Measurements from ENCODE around the gene ARID1B. TPM values are rescaled to one million over a fixed set of nuclear protein-coding genes. Genes with fewer than 3 reads are reported as not detected.

ARID1B gene
- 57.8 to 80.3 TPM (median 59.3 TPM) in 3 replicates for total RNA-seq
- long read RNA-seq, full-length matches to known transcripts: 13 of 32 reads
- long read RNA-seq, partial matches to known transcripts: 12 of 32 reads
- long read RNA-seq, other reads (novel, unspliced or antisense): 7 of 32 reads

GRCh38 chr6:156776840-156777576 lies at the start of gene ARID1B:
Gene ARID1B (plus strand): TSS chr6:156777378. CDS start chr6:156777681, 303 bp downstream.
- DNase-seq (ENCODE audit: low spot score): no peak
- no peaks in the 10 kb centered on the region for H3K27me3 Mint-ChIP-seq (ENCODE audit: low read depth)
- peaks cover 51% of the 10 kb centered on the region for H3K4me1 Mint-ChIP-seq (ENCODE audit: low read depth)
- H3K4me3 Mint-ChIP-seq (ENCODE audit: unreplicated experiment): peak within 1 kb of the TSS; percentile 84
- no peak for TF ChIP-seq CTCF (IDR thresholded peaks at IDR 0.05)
- H3K36me3 Mint-ChIP-seq (ENCODE audit: low read depth): no peaks in the 10 kb centered on the region
- H3K9me3 Mint-ChIP-seq (ENCODE audit: low read depth): no peaks in the 10 kb centered on the region
- H3K27ac Mint-ChIP-seq (ENCODE audit: unreplicated experiment): peak within 1 kb of the TSS; percentile 93

- H3K27ac Mint-ChIP-seq (ENCODE audit: unreplicated experiment): no peak overlapping the region
- no peaks in the 10 kb centered on the region for H3K9me3 Mint-ChIP-seq (ENCODE audit: low read depth)
- no peaks in the 10 kb centered on the region for H3K27me3 Mint-ChIP-seq (ENCODE audit: low read depth)
- TF ChIP-seq CTCF (IDR thresholded peaks at IDR 0.05): no peak
- H3K4me3 Mint-ChIP-seq (ENCODE audit: unreplicated experiment): no peak overlapping the region
- no peaks in the 10 kb centered on the region for H3K36me3 Mint-ChIP-seq (ENCODE audit: low read depth)
- DNase-seq (ENCODE audit: low spot score): no peak
- H3K4me1 Mint-ChIP-seq (ENCODE audit: low read depth): no peaks in the 10 kb centered on the region
Observed at GRCh38 chr6:156727715-156728385, 49.3 kb upstream of the ARID1B start.

GRCh38 chr6:156729248-156729647 lies 47.9 kb upstream of the ARID1B start:
- Mint-ChIP-seq H3K9me3 (ENCODE audit: low read depth) (no peaks in the 10 kb centered on the region), H3K36me3 (ENCODE audit: low read depth) (no peaks in the 10 kb centered on the region), H3K27ac (ENCODE audit: unreplicated experiment) (no peak overlapping the region), H3K4me3 (ENCODE audit: unreplicated experiment) (no peak overlapping the region), H3K4me1 (ENCODE audit: low read depth) (no peaks in the 10 kb centered on the region), H3K27me3 (ENCODE audit: low read depth) (no peaks in the 10 kb centered on the region)
- no peak for TF ChIP-seq CTCF (IDR thresholded peaks at IDR 0.05)
- no peak for DNase-seq (ENCODE audit: low spot score)

GRCh38 chr6:156731396-156731795 lies 45.8 kb upstream of the ARID1B start:
- no peaks in the 10 kb centered on the region for H3K36me3 Mint-ChIP-seq (ENCODE audit: low read depth)
- H3K27me3 Mint-ChIP-seq (ENCODE audit: low read depth): no peaks in the 10 kb centered on the region
- no peaks in the 10 kb centered on the region for H3K4me1 Mint-ChIP-seq (ENCODE audit: low read depth)
- TF ChIP-seq CTCF (IDR thresholded peaks at IDR 0.05): no peak
- H3K27ac Mint-ChIP-seq (ENCODE audit: unreplicated experiment): no peak overlapping the region
- DNase-seq (ENCODE audit: low spot score): no peak
- no peaks in the 10 kb centered on the region for H3K9me3 Mint-ChIP-seq (ENCODE audit: low read depth)
- H3K4me3 Mint-ChIP-seq (ENCODE audit: unreplicated experiment): no peak overlapping the region

GRCh38 chr6:156735751-156736150 lies 41.4 kb upstream of the ARID1B start:
- H3K4me3 Mint-ChIP-seq (ENCODE audit: unreplicated experiment): no peak overlapping the region
- H3K36me3 Mint-ChIP-seq (ENCODE audit: low read depth): peaks cover 3% of the 10 kb centered on the region
- TF ChIP-seq CTCF (IDR thresholded peaks at IDR 0.05): no peak
- H3K9me3 Mint-ChIP-seq (ENCODE audit: low read depth): peaks cover 13% of the 10 kb centered on the region
- DNase-seq (ENCODE audit: low spot score): no peak
- no peaks in the 10 kb centered on the region for H3K27me3 Mint-ChIP-seq (ENCODE audit: low read depth)
- H3K4me1 Mint-ChIP-seq (ENCODE audit: low read depth): no peaks in the 10 kb centered on the region
- H3K27ac Mint-ChIP-seq (ENCODE audit: unreplicated experiment): no peak overlapping the region

All from chondrocyte (in vitro differentiated cells).